GM23248 (cell line): ENCODE measurements around the gene FOXP3. TPM values are rescaled to one million over a fixed set of nuclear protein-coding genes. Genes with fewer than 3 reads are reported as not detected.

ENCODE experiments used
- DNase-seq: peaks from one replicate; pipeline ENCODE4 v3.0.0-alpha.2; 2015
- H2AFZ ChIP-seq: fragments of 200-600 bp; sonication (generic); 2 replicates; pipeline ENCODE4 v1.6.1; 2016; ENCODE audit warnings: antibody characterized with exemption
- H3F3A ChIP-seq: fragments of 200-600 bp; sonication (generic); 2 replicates; pipeline ENCODE4 v1.6.1; 2016; ENCODE audit warnings: mild to moderate bottlenecking, antibody characterized with exemption, mixed run types; ENCODE audit not compliant: insufficient read depth
- H3K27ac ChIP-seq: fragments of 200-600 bp; sonication (generic); 2 replicates; pipeline ENCODE4 v1.5.1; 2016; ENCODE audit warnings: mild to moderate bottlenecking
- H3K27me3 ChIP-seq: fragments of 200-600 bp; sonication (generic); replicated peaks from 2 replicates; pipeline ENCODE4 v1.6.1; 2016; ENCODE audit warnings: mild to moderate bottlenecking; ENCODE audit not compliant: insufficient read depth
- H3K36me3 ChIP-seq: fragments of 200-600 bp; sonication (generic); 2 replicates; pipeline ENCODE4 v1.6.1; 2016; ENCODE audit warnings: low read depth, mild to moderate bottlenecking
- H3K4me1 ChIP-seq: fragments of 200-600 bp; sonication (generic); 2 replicates; pipeline ENCODE4 v1.6.1; 2016; ENCODE audit warnings: mild to moderate bottlenecking; ENCODE audit not compliant: insufficient read depth
- H3K4me2 ChIP-seq: fragments of 200-600 bp; sonication (generic); one replicate; pipeline ENCODE4 v1.6.1; 2016; ENCODE audit warnings: mild to moderate bottlenecking; ENCODE audit not compliant: unreplicated experiment
- H3K4me3 ChIP-seq: fragments of 200-600 bp; sonication (generic); 2 replicates; pipeline ENCODE4 v1.5.1; 2016; ENCODE audit warnings: mild to moderate bottlenecking
- H3K79me2 ChIP-seq: fragments of 200-600 bp; sonication (generic); 2 replicates; pipeline ENCODE4 v1.6.1; 2016; ENCODE audit warnings: mild to moderate bottlenecking; ENCODE audit not compliant: insufficient read depth
- H3K9ac ChIP-seq: fragments of 200-600 bp; sonication (generic); 2 replicates; pipeline ENCODE4 v1.6.1; 2016; ENCODE audit warnings: mild to moderate bottlenecking
- H3K9me2 ChIP-seq: fragments of 200-600 bp; sonication (generic); 2 replicates; pipeline ENCODE4 v1.6.1; 2016; ENCODE audit warnings: mixed run types, mild to moderate bottlenecking, moderate library complexity; ENCODE audit not compliant: insufficient read depth
- H3K9me3 ChIP-seq: fragments of 200-600 bp; sonication (generic); one replicate; pipeline ENCODE4 v1.6.1; 2017; ENCODE audit warnings: low read depth
- H4K20me1 ChIP-seq: fragments of 200-600 bp; sonication (generic); 2 replicates; pipeline ENCODE4 v1.6.0; 2016; ENCODE audit not compliant: insufficient read depth
- EZH2 ChIP-seq: fragments of 200-600 bp; sonication (generic); IDR thresholded peaks from 2 replicates; pipeline ENCODE4 v1.6.1; 2018; ENCODE audit warnings: antibody characterized with exemption, mild to moderate bottlenecking; ENCODE audit not compliant: insufficient read depth, poor library complexity, severe bottlenecking
- EZH2phosphoT487 ChIP-seq: fragments of 200-600 bp; sonication (generic); IDR thresholded peaks from 2 replicates; pipeline ENCODE4 v1.6.1; 2018; ENCODE audit warnings: antibody characterized with exemption, moderate library complexity, mild to moderate bottlenecking, low read depth; ENCODE audit not compliant: insufficient read depth
- WGBS, 2 experiments: methylation state at CpG; one replicate each; pipeline ENCODE4 v1.1.6; 2015 to 2017; ENCODE audit warnings: low lambda C conversion rate in 2 of 2, low coverage in 1 of 2; ENCODE audit errors: missing lambda C conversion rate in 2 of 2; 5-methylcytosine and 5-hydroxymethylcytosine counted together
- in situ Hi-C: fragments of 300-500 bp; cut with MboI; formaldehyde crosslinking; loops from 2 replicates; pipeline ENCODE4 v1.15.0; 2020
- polyA plus RNA-seq: library from polyadenylated mRNA; unstranded; fragments of >200 nt; fragmentation: Nextera tagmentation; extraction: Ambion mirVana; gene quantifications from 2 replicates; pipeline ENCODE4 v1.2.1, GENCODE V29; 2016
- total RNA-seq: library from RNA; depleted of rRNA; stranded (reverse); fragments of >200 nt; shearing (Covaris generic); gene quantifications from 2 replicates; pipeline ENCODE4 v1.2.3, GENCODE V29; 2014

Gene FOXP3
- total and polyA plus RNA-seq, 2 experiments from 2014 or later: 0.08 TPM; not detected in 1

DNA sequence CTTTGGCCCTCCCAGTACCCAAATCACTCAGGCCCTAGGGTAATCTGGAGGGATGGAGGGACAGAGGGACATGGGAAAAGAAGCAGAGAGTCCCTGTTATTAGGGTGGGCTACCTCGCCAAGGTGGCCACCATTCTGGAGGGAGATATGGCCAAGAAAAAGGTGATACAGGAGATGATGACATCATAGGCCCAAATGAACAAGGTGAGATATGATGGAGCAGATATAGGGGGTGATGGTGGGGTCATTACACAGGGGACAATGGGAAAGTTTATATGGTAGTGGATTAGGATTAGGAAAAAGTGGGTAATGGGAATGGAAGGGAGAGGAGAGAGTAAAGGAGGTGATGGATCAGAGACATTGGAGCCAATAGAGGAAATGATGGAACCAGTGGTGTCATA, 51.6 kb downstream of the FOXP3 start:
- H3K4me2 ChIP-seq: no peak overlapping the region
- no peak for TF ChIP-seq EZH2
- TF ChIP-seq EZH2phosphoT487: no peak
- H3K9me3 ChIP-seq: no peaks in the 10 kb centered on the region
- H3K79me2 ChIP-seq: no peaks in the 10 kb centered on the region
- 16 to 22% methylated on average over 1 of the region's 1 CpG for WGBS, 2 experiments
- no peak overlapping the region for H3K9ac ChIP-seq
- no peak overlapping the region for H3K4me3 ChIP-seq
- H3K27ac ChIP-seq: no peak overlapping the region
- no peaks in the 10 kb centered on the region for H3K4me1 ChIP-seq
- H2AFZ ChIP-seq: no peak overlapping the region
- in situ Hi-C loops: no loop called here
- no peaks in the 10 kb centered on the region for H3F3A ChIP-seq
- DNase-seq: no peak
- H3K27me3 ChIP-seq: no peaks in the 10 kb centered on the region
- H3K9me2 ChIP-seq: no peaks in the 10 kb centered on the region
- H4K20me1 ChIP-seq: no peaks in the 10 kb centered on the region
- no peaks in the 10 kb centered on the region for H3K36me3 ChIP-seq

DNA sequence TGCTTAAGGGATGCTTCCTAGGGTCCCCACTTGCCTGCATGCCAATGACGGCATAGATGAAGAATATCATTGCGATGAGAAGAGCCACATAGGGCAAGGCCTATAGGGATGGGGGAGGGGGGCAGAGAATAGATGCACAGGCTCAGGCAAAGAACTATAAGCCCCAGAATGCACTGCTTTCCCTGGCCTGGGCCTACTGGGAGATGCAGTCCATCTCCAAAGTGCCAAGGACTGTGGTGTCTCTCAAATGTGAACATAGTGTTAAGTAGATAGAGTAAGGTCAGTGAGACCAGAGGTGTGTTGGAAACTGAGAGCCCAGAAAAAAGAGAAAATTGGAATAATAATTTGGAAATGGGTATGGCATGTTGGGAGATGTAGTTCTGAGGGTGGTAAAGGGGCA, 52.3 kb downstream of the FOXP3 start:
- in situ Hi-C loops: no loop called here

DNA sequence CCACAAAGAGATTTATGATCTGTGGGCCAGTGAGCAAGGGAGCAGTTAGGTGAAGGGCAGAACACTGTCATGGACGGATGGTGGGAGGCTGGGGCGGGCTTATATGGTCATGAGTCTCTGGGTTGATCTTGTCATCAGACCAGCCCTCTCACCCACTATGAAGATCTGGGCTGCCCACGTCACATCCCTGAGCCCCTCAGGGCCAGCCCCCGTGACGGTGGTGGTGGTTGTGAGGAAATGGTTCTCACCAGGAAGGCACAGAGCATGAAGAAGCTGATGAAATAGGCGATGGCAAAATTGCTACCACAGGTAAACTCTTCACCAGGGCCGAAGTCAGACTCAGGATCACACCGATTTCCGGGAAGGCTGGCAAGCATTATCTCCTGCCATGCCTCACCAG, 53.4 kb downstream of the FOXP3 start:
- WGBS, 2 experiments: 46 to 63% methylated on average over 2 to 9 of the region's 9 CpGs
- H3K9me2 ChIP-seq: no peaks in the 10 kb centered on the region
- H3K36me3 ChIP-seq: no peaks in the 10 kb centered on the region
- H3K27ac ChIP-seq: no peak overlapping the region
- H3K9me3 ChIP-seq: no peaks in the 10 kb centered on the region
- H2AFZ ChIP-seq: no peak overlapping the region
- H3K79me2 ChIP-seq: no peaks in the 10 kb centered on the region
- DNase-seq: no peak
- H3K4me2 ChIP-seq: no peak overlapping the region
- no peak overlapping the region for H3K9ac ChIP-seq
- H3K4me1 ChIP-seq: no peaks in the 10 kb centered on the region
- H3F3A ChIP-seq: no peaks in the 10 kb centered on the region
- H3K27me3 ChIP-seq: no peaks in the 10 kb centered on the region
- H3K4me3 ChIP-seq: no peak overlapping the region
- TF ChIP-seq EZH2phosphoT487: no peak
- TF ChIP-seq EZH2: no peak
- no peaks in the 10 kb centered on the region for H4K20me1 ChIP-seq
- in situ Hi-C loops: no loop called here

More for the DNA sequence above, 52.3 kb downstream of the FOXP3 start:
- Histone ChIP-seq H3K4me1 (no peaks in the 10 kb centered on the region), H3K9me3 (no peaks in the 10 kb centered on the region), H3K4me2 (no peak overlapping the region), H3F3A (no peaks in the 10 kb centered on the region), H3K9me2 (no peaks in the 10 kb centered on the region), H3K36me3 (no peaks in the 10 kb centered on the region), H4K20me1 (no peaks in the 10 kb centered on the region), H3K4me3 (no peak overlapping the region), H2AFZ (no peak overlapping the region), H3K27me3 (no peaks in the 10 kb centered on the region), H3K79me2 (no peaks in the 10 kb centered on the region), H3K27ac (no peak overlapping the region), H3K9ac (no peak overlapping the region)
- no peak for DNase-seq
- WGBS, 2 experiments: 0 to 34% methylated on average over 1 to 2 of the region's 2 CpGs
- TF ChIP-seq EZH2phosphoT487: no peak
- TF ChIP-seq EZH2: no peak

DNA sequence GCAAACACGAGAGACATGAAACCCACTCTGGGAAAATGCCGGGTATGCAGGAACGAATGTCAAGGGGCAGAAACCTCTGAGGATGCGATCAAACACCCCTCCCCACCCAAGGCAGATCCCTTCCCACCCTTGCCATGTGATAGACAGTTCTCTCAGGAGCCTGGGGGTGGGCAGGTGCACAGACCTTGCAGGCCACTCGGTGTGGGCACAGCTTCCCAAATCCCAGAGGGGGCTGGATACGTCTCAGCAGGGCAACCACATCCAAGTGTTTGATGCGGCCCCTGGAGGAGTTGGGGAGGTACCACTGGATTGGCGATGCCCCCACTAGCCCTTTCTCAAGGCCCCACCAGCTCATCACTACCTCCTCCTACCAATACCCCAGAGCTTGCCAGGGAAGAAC, 54.1 kb downstream of the FOXP3 start:
- no peak for TF ChIP-seq EZH2phosphoT487
- TF ChIP-seq EZH2: no peak
- no peaks in the 10 kb centered on the region for H4K20me1 ChIP-seq
- no peak overlapping the region for H3K4me3 ChIP-seq
- 58 to 62% methylated on average over 4 to 8 of the region's 8 CpGs for WGBS, 2 experiments
- DNase-seq: no peak
- no peak overlapping the region for H2AFZ ChIP-seq
- no peak overlapping the region for H3K27ac ChIP-seq
- no peaks in the 10 kb centered on the region for H3K9me2 ChIP-seq
- no peaks in the 10 kb centered on the region for H3K27me3 ChIP-seq
- no peaks in the 10 kb centered on the region for H3K36me3 ChIP-seq
- in situ Hi-C loops: no loop called here
- no peaks in the 10 kb centered on the region for H3K9me3 ChIP-seq
- H3K4me1 ChIP-seq: no peaks in the 10 kb centered on the region
- no peaks in the 10 kb centered on the region for H3K79me2 ChIP-seq
- no peak overlapping the region for H3K9ac ChIP-seq
- H3F3A ChIP-seq: no peaks in the 10 kb centered on the region
- no peak overlapping the region for H3K4me2 ChIP-seq
